ENCODE data around the gene ITGB4. TPM values are rescaled to one million over a fixed set of nuclear protein-coding genes. Genes with fewer than 3 reads are reported as not detected.
A peak's percentile ranks its signal among the peaks of the same experiment; 100 is the strongest.

Gene ITGB4
- total and polyA plus RNA-seq, 2 of the 13 experiments (the other 11 are each of a cell fraction or from before 2014, with no cell fraction given), result 6.9 to 14.5 TPM

DNA sequence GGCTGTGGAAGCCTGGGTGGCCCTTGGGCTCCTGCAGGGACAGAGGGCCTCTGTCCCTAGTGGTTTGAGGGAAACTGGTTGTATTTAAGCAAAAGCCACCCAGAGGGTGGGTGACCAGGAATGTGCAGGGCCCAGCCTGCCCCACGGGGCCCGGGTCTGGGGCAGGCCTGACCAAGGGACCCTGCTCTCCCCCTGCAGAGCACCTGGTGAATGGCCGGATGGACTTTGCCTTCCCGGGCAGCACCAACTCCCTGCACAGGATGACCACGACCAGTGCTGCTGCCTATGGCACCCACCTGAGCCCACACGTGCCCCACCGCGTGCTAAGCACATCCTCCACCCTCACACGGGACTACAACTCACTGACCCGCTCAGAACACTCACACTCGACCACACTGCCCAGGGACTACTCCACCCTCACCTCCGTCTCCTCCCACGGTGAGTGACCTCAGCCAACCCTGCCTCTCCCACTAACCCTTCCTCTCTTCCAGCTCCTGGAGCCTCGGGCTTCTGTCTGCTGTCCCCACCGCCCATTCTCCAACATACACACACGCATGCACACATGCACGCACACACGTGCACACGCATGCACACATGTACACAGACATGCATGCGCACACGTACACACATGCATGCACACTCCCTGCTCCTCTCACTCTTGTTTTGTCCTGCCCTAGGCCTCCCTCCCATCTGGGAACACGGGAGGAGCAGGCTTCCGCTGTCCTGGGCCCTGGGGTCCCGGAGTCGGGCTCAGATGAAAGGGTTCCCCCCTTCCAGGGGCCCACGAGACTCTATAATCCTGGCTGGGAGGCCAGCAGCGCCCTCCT is 33.3 kb downstream of the ITGB4 start (continued):
- TF ChIP-seq AHR (CRISPR knock-in tag; IDR thresholded peaks at IDR 0.05), result peak; percentile 15; the same call in 1 of the 2 replicates
- TF ChIP-seq, protein P1, sequence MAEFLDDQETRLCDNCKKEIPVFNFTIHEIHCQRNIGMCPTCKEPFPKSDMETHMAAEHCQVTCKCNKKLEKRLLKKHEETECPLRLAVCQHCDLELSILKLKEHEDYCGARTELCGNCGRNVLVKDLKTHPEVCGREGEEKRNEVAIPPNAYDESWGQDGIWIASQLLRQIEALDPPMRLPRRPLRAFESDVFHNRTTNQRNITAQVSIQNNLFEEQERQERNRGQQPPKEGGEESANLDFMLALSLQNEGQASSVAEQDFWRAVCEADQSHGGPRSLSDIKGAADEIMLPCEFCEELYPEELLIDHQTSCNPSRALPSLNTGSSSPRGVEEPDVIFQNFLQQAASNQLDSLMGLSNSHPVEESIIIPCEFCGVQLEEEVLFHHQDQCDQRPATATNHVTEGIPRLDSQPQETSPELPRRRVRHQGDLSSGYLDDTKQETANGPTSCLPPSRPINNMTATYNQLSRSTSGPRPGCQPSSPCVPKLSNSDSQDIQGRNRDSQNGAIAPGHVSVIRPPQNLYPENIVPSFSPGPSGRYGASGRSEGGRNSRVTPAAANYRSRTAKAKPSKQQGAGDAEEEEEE (CRISPR knock-in tag; IDR thresholded peaks at IDR 0.05; ENCODE audit: borderline replicate concordance), result no peak; the same call in 1 of the 2 replicates
- no peak for TF ChIP-seq TAF15 (IDR thresholded peaks at IDR 0.05; ENCODE audit: low read depth, low read length, poor library complexity, severe bottlenecking)
- TF ChIP-seq, protein P2, sequence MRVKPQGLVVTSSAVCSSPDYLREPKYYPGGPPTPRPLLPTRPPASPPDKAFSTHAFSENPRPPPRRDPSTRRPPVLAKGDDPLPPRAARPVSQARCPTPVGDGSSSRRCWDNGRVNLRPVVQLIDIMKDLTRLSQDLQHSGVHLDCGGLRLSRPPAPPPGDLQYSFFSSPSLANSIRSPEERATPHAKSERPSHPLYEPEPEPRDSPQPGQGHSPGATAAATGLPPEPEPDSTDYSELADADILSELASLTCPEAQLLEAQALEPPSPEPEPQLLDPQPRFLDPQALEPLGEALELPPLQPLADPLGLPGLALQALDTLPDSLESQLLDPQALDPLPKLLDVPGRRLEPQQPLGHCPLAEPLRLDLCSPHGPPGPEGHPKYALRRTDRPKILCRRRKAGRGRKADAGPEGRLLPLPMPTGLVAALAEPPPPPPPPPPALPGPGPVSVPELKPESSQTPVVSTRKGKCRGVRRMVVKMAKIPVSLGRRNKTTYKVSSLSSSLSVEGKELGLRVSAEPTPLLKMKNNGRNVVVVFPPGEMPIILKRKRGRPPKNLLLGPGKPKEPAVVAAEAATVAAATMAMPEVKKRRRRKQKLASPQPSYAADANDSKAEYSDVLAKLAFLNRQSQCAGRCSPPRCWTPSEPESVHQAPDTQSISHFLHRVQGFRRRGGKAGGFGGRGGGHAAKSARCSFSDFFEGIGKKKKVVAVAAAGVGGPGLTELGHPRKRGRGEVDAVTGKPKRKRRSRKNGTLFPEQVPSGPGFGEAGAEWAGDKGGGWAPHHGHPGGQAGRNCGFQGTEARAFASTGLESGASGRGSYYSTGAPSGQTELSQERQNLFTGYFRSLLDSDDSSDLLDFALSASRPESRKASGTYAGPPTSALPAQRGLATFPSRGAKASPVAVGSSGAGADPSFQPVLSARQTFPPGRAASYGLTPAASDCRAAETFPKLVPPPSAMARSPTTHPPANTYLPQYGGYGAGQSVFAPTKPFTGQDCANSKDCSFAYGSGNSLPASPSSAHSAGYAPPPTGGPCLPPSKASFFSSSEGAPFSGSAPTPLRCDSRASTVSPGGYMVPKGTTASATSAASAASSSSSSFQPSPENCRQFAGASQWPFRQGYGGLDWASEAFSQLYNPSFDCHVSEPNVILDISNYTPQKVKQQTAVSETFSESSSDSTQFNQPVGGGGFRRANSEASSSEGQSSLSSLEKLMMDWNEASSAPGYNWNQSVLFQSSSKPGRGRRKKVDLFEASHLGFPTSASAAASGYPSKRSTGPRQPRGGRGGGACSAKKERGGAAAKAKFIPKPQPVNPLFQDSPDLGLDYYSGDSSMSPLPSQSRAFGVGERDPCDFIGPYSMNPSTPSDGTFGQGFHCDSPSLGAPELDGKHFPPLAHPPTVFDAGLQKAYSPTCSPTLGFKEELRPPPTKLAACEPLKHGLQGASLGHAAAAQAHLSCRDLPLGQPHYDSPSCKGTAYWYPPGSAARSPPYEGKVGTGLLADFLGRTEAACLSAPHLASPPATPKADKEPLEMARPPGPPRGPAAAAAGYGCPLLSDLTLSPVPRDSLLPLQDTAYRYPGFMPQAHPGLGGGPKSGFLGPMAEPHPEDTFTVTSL (CRISPR knock-in tag; IDR thresholded peaks at IDR 0.05; ENCODE audit: borderline replicate concordance), result no peak; the same call in 1 of the 2 replicates
- 0 out of 2 replicates have a peak, but pooled peaks have one; percentile 45 for TF ChIP-seq ZNF577 (CRISPR knock-in tag; IDR thresholded peaks at IDR 0.05; ENCODE audit: borderline replicate concordance, low read depth)
- no peak; the same call in none of the 2 replicates for TF ChIP-seq ZNF678 (CRISPR knock-in tag; IDR thresholded peaks at IDR 0.05)
- no peak for TF ChIP-seq MAFG (CRISPR knock-in tag; IDR thresholded peaks at IDR 0.05)
- no peak for TF ChIP-seq ZNF136 (CRISPR knock-in tag; IDR thresholded peaks at IDR 0.05; ENCODE audit: low read depth)
- TF ChIP-seq, protein P3, sequence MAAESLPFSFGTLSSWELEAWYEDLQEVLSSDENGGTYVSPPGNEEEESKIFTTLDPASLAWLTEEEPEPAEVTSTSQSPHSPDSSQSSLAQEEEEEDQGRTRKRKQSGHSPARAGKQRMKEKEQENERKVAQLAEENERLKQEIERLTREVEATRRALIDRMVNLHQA (CRISPR knock-in tag; IDR thresholded peaks at IDR 0.05), result no peak
- peak; percentile 77 for TF ChIP-seq YEATS2 (CRISPR knock-in tag; IDR thresholded peaks at IDR 0.05; ENCODE audit: borderline replicate concordance)
- TF ChIP-seq BRCA1 (CRISPR knock-in tag; IDR thresholded peaks at IDR 0.05), result 0 out of 2 replicates have a peak, but pooled peaks have one; percentile 72
- no peak for TF ChIP-seq ARHGAP35 (CRISPR knock-in tag; IDR thresholded peaks at IDR 0.05; ENCODE audit: borderline replicate concordance)
